Dedifferentiated amniotic fluid mesenchymal stem cell (primary cell): ENCODE data around the gene PDE4D.
"Not testable (repeated sequence)": the region's sequence is repeated elsewhere in the genome, so short reads cannot be mapped to it uniquely, and the experiment has no call there.

Experiments
- DNase-seq: peaks from one replicate; pipeline ENCODE4 v3.0.0-alpha.2; 2016; ENCODE audit errors: extremely low spot score

Gene PDE4D

DNA sequence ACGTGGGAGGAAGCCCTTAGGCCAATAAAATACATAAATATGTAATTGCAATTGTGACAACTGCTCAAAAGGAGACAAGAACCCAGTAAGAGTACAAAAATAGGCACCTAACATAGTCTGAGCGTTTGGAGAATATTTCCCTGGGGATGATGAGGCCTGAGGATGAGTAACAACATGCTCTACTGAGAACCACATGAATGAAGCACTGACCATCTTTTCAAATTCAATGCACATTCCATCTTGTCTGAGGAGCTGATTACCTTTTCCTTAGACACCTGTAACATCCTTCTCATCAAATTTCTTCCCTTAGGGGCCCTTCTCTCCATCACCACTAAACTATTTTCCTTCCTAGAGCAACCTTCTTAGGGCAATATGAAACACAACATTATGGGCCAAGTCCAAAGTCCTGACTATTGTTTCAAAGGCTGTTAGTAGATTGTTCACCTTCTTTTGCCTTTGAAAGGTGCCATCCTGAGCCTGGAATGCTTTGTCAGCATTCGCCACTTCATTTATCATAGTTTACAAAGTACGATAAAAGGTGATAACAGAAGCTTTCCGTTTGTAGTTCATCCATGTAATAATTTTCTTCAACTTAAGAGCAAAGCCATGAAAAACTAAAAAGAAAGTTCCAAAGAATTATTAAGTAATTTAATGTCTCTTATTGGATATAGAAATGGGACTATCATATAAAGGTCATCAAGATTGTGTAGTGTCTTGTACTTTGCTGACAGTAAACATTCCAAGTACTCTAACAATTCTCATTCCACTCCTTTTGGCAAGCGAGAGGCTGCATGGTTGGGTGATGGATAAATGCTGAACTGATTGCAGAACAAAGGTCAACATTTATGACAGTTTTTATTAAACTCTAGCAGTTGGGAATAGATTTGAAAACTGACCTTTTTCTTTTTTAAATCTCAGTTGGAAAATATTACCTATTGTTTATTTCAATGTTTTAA is 471.3 kb downstream of the PDE4D start:
- DNase-seq: no peak

DNA sequence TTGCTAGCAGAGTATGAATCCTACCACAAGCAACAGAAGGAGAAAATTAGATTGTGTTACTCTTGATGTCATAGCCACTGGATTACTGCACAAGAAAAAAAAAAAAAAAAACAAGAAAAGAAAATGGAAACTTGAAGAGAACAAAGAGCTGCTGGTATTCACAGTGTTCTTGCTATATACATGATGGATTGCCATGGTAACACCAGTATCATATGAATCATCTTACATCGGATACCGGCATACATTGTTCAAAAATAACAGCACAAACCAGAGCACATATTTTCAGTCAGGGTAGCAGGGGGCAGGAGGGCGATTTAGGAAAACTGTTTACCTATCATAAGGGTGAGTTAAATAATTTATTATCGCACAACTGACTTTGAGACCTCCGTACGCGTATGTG is 472.9 kb downstream of the PDE4D start:
- DNase-seq: no peak

DNA sequence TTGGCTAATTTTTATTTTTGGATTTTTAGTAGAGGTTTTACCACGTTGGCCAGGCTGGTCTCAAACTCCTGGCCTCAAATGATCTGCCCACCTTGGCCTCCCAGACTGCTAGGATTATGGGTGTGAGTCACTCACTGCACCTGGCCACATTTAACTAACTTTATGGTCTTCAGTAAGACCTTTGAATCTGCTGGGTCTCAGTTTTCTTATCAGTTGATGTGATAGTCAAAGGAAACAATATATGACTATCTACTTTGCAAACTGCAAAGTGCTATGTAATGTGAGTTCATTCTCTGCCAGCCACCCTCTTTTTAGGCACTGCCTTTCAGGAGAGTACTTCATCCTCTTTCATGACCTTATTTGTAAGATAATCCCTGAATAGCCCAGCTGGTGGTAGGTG is 474.7 kb downstream of the PDE4D start:
- no peak for DNase-seq

DNA sequence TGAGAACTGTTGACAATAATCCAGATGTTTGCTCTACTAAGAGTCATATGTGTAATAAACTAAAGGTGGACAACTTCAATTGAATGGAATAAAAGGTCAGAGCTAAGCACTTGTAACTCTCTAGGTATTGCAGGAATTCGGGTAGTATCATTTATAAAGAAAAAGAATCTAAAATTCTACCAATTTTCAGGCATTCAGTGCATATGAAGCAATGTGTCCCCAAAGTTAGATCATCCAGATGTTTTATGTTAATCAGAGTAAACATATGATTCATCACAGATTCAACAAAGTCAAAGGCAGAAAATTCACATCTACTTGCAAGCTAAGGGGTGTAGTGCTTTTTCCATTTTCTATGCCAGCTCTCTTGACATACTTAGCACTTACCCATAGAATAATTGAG is 477.1 kb downstream of the PDE4D start:
- DNase-seq: peak; percentile 32

DNA sequence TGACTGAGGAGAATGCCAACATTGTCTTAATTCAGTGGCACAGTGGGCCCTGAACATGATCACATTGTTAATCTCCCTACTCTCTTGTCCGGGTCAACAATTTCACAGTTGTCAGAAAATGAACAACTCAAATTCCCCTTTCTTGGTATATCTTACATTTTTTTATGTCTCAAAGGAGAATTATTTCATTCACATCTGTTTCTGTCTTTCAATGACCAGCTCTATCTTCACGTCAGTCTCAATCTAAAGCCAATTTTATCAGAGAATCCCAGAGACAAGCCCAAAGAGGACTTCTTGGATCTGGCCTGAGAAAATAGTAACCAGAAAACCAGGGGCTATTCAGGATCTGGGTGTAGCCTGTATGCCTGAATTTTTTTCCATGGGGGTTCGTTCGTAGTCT is 477.5 kb downstream of the PDE4D start:
- peak; percentile 16 for DNase-seq

DNA sequence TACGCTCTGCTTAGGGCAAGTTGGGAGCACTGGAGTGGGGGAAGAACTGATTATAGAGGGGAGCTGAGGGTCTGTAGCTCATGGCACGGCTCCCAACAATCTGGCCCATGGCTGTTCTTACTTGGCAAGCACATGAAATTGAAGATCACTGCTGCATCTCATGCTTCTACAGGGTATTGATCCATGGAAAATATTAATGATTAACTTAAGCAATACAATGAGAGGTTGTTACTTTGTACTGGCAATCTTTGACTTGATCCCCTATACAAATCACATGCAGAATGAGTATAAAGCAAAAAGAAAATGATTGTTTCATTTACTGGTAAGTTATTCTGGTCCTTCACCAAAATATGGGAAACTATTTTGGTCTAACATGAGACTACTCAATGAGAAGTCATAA is 481.1 kb downstream of the PDE4D start:
- no peak for DNase-seq

DNA sequence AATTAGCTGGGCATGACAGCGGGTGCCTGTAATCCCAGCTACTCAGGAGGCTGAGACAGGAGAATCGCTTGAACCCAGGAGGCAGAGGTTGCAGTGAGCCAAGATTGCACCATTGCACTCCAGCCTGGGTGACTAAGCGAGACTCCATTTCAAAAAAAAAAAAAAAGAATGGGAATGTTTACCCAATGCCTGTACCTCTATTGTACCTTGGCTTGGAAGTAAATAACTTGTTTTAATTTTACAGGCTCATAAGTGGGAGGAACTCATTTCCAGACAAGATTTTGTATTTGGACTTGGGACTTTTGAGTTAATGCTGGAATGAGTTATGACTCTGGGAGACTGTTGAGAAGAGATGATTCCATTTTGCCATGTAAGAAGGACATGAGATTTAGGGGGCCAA is 484.5 kb downstream of the PDE4D start:
- DNase-seq: not testable (repeated sequence)

DNA sequence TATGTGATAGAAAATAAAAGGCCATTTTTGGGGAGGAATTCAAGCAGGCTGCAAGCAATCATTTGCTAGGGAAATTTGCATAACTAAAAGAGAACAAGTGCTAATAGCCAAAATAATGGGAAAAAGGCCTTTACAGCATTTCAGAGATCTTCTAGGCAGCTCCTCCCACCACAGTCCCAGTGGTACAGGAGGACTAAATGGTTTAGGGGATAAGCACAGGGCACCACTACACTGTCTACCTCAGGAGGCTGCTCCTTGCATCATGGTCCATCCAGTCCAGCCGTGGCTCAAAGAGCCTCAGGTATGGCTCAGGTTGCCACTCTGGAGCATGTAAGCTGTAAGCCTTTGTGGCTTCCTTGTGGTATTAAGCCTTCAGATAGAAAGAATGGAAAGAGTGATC is 485.6 kb downstream of the PDE4D start:
- no peak for DNase-seq

DNA sequence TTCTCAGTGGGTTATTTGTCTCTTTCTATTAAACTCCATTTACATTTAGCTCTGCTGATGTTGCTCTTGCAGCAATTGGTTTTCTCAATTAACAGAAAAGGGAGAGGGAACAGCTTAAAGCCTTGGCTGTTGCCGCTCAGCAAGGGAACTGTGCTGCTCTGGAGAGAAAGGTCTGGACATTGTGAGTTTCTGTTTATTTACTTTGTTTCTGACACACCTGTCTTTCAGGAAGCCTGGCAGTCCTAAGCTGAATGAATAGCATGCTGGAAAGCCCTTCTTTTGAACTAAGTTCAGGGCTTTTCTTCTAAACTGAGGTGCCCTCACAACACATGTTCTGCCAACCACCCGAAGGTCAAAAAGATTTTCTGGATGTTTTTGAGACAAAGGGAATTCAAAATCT is 491.9 kb downstream of the PDE4D start:
- DNase-seq: no peak

DNA sequence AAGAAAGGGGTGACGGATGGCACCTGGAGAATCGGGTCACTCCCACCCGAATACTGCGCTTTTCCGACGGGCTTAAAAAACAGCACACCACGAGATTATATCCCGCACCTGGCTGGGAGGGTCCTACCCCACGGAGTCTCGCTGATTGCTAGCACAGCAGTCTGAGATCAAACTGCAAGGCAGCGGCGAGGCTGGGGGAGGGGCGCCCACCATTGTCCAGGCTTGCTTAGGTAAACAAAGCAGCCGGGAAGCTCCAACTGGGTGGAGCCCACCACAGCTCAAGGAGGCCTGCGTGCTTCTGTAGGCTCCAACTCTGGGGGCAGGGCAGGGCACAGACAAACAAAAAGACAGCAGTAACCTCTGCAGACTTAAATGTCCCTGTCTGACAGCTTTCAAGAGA is 498.6 kb downstream of the PDE4D start:
- DNase-seq: not testable (repeated sequence)

DNA sequence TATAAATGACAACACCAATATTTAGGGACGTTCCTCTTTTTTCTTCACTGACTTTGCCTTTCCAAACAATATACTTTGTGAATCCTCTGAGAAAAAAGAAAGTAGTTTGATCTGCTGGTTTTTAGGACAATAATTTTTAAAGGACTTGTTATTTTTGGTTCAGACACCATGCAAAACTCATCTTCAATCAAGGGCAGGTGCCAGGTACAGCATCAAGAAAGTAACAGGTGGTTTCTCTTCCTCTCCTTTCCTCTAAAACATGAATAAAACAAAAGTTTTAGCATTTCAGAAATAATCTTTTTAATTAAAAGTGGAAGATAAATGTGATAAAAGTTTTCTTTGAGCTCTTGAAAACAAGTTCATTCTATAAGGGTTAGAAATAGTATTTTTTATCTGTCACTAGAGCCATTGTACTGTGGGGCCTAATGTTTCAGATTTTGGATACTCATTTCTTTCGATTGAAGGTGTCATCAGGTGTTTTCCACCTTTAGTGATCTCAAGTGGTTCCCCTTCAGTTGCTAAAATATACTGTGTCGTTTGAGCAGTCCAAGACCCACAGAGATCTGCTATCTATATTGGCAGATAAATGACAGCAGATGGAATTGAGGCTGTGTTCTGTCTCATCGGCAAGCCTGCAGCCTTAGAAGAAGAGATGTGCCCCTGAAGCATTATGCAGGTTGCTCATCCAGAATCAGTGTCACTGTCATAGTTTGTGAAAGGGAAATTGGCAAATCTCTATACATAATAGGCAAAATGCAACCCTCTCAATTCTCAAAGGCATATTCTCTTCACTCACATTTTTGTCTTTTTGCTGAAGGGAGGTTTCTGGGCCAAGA is 499.7 kb downstream of the PDE4D start:
- no peak for DNase-seq

DNA sequence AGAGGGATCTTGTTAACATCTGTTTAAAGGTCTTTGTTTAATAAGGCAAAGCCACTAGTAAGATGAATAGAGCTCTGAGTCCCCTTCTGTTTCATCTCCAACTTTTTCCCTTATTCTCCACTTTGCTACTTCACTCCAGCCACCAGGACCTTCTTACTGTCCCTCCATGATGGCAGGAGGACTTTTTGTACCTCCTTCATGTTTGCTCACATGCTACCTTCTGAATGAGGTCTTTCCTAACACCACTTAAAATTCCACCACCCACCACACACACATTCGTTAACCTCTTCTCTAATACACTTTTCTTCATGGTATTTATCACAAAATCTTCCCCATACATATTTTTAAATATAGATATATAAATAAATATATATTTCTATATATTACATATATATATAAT is 501.9 kb downstream of the PDE4D start:
- DNase-seq: no peak

DNA sequence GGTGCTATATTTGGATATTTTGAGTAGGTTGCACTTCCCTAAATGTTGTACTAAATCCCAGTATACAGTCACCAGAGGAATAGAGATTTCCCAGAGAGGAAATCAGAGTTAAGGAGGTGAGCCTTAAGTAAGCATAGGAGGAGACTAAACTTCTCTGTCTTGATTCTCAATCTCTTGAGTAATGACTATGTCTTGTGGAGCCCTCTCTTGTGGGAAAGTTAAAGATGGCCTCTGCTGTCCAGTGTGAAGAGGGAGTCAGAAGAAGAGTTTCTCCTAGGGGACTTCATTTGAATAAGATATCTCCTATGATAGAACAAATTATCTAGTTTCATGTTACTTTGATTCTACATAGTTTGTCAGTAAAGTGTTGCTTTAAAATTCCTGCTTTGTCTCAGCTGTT is 502.5 kb downstream of the PDE4D start:
- DNase-seq: no peak

DNA sequence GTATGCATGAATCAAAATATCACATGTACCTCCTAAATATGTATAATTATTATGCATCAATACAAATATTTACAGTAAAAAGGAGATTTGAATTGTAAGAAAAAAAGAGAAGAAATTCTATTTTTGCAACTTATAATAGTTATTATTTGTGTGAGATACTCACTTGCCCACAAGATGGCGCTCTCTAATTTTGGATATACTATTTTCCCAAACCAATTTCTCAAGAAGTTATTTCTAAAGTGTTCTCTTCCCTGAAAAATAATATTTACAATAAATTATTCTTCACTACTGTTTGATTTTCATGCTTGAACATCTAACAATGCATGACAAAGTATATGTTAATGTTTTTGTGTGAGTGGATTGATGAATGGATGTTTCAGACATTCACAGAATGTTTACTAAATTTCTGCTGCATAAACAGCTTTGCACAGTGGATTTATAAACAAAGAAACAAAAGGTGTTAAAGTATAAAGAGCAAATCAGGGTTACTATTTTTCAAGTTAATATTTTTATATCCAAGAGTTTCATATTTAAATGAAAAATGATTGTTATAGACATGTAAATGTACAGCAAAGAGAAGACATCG is 503.4 kb downstream of the PDE4D start:
- DNase-seq: peak; percentile 28

DNA sequence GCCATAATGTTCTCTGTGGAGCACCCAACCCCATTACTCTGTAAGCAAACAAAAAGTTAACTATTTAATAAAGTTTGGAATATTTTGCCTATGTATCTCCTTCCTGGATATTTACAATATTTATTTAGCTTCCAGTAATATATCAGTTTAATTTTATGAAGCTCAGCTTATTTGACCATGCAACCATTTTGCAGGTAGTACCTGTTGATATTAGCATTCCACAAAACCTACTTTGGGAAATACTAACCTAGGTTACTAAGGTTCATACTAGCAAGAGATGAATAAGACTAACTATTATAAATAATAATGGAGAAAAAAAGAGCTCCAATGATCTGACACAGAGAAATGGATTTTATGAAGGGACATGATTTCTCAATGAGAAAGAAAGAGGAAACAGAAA is 506.4 kb downstream of the PDE4D start:
- DNase-seq: no peak

DNA sequence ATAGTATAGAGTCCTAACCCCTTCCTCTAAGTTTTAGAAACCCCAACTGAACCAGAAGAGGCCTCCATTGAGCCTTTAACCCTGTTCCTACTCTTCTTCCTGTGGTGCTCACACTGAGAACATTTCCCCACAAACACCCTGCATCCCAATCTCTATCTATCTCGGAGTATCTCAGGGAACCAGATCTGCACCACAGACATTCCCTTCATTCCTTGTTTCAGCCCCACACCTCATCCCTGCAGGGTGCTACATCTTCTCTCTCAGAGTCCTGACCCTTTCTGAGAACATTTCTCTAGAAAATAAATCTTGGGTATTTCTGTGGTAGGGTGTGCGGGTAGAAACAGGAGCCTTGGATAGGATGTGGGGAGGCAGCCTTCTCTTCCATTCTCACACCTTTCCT is 507.8 kb downstream of the PDE4D start:
- no peak for DNase-seq

DNA sequence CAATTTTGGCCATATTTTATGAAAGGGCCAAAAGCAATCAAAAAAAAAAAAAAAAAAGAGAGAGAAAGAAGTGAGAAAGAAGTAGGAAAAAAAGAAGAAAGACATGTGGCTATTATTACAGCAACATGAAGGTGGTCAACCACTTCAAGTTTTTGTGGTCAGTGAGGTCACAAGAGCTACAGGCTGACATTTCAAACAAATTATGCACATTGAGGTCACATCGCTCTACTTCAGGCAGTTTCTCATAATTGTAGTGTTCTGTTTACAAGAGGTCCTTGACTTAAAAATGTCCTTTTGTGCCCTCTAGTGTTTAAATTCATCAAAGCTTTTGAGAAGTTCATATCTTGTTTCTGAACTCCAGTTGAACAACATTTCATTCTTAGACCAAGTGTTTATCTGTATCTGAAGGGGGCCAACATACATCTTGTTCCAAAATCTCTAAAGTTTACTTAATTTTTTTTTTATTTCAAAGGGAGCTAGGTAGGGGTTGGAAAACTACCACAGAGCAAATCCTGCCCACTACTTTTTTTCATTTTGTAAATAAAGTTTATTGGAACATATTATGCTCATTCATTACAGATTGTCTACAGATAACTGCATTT is 513.1 kb downstream of the PDE4D start:
- DNase-seq: peak; percentile 74

DNA sequence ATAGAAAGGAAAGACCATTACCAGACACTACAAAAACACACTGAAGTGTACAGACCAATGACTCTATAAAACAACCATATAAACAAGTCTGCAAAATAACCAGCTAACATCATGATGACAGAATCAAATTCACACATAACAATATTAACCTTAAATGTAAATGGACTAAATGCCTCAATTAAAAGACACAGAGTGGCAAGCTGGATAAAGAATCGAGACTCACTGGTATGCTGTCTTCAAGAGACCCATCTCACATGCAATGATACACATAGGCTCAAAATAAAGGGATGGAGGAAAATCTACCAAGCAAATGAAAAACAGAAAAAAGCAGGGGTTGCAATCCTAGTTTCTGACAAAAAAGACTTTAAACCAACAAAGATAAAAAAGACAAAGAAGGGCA is 519.5 kb downstream of the PDE4D start:
- not testable (repeated sequence) for DNase-seq

DNA sequence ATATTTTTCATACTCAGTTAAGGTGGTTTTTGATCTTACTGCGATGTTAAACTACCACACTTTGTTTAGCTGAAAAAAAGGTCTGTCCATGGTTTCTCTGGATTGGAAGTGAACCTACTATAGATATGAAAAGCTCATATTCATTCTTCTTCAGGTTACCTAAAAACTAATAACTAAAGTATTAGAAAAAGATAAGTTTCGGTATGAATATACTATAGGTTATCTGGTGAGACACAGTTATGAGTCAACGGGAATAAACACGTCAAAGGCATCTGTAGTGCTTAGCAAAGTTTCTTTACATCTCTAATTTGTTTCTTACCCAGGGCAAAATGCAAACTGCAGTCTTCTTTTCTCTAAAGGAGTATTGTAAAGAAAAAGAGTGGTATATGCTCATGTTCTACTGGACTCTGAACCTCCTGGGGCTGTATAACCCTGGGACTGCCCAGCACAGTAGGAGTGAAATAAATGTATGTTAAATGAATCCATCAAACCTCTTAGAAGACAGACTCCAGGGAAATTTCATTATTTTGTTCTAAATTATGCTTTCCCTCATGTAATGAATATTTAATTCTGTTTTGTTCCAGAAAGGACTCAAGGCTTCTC is 521.9 kb downstream of the PDE4D start:
- no peak for DNase-seq

DNA sequence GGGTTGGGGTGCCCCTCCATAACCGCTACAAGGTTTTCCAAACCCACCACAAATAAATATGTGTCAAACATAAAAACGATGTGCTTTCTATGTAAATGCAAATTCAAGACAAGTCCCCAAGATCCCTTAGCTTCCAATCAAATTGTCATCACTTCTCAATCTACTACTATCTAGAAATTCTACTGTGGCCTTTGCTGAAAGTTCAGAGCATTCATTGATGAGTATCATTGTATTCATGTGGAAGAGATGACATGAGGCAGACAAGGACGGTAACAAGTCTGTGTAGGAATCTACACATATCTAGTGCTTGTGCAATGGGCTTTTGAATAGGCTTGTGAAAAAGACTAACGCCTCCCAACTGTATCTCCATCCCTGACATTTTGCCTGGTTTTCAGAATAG is 524.6 kb downstream of the PDE4D start:
- no peak for DNase-seq

DNA sequence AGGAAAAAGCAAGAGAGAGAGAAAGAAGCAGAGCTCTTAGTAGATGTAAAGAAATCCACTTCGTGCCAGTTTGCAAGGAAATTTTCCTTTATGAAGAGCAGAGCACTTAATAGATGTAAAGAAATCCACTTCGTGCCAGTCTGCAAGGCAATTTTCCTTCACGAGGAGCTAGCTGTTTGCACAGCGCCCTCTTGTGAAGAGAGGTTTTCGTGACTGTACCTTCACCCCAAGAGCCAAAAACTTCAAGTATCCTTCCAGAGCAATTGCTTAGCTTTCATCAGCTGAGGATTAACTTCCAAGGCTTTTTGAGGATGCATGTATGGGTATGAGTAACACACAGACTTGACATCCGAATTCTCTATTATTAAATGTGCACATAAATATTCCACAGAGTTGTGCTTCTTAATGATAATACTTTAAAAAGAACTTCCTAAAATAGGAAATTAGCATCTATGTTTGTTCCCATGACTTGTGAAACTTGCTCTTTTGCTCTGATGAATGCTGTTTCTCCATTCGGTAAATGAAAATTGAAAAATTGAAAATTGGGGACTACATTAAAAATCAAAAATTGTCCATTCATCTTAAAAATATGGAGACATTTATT is 525.6 kb downstream of the PDE4D start:
- peak; percentile 66 for DNase-seq
